AG08396 (cell line): ENCODE results near the gene NTM.

Experiments
- DNase-seq: peaks from one replicate; pipeline ENCODE4 v3.0.0; 2012; ENCODE audit warnings: low spot score, mixed read lengths

NTM gene

GRCh38 chr11:132263241-132263640 lies 892.8 kb downstream of the NTM start:
- DNase-seq: no peak

GRCh38 chr11:132263875-132264274 lies 893.5 kb downstream of the NTM start:
- no peak for DNase-seq

- no peak for DNase-seq
Measured at GRCh38 chr11:132264616-132265015, 894.2 kb downstream of the NTM start.

- DNase-seq: peak; percentile 29
Measured at GRCh38 chr11:132278801-132279574, 908.6 kb downstream of the NTM start.

GRCh38 chr11:132284048-132284447 lies 913.6 kb downstream of the NTM start:
- no peak for DNase-seq

- no peak for DNase-seq
Measured at GRCh38 chr11:132284611-132285010, 914.2 kb downstream of the NTM start.

GRCh38 chr11:132285631-132286030 lies 915.2 kb downstream of the NTM start:
- DNase-seq: no peak

GRCh38 chr11:132286106-132286505 lies 915.7 kb downstream of the NTM start:
- no peak for DNase-seq

GRCh38 chr11:132288036-132288435 lies 917.6 kb downstream of the NTM start:
- no peak for DNase-seq

GRCh38 chr11:132289590-132290256 lies 919.3 kb downstream of the NTM start:
- DNase-seq: no peak

GRCh38 chr11:132293586-132293985 lies 923.2 kb downstream of the NTM start:
- no peak for DNase-seq

- DNase-seq: no peak
Measured at GRCh38 chr11:132296946-132297610, 926.7 kb downstream of the NTM start.

- DNase-seq: no peak
Measured at GRCh38 chr11:132298357-132298756, 927.9 kb downstream of the NTM start.

- peak; percentile 25 for DNase-seq
Measured at GRCh38 chr11:132300283-132300682, 929.9 kb downstream of the NTM start.

- DNase-seq: no peak
Measured at GRCh38 chr11:132301465-132301864, 931.0 kb downstream of the NTM start.

- DNase-seq: no peak
Measured at GRCh38 chr11:132301900-132302299, 931.5 kb downstream of the NTM start.

GRCh38 chr11:132307309-132308020 lies 937.0 kb downstream of the NTM start:
- DNase-seq: no peak

- DNase-seq: no peak
Measured at GRCh38 chr11:132310390-132311375, 940.3 kb downstream of the NTM start.

- DNase-seq: no peak
Measured at GRCh38 chr11:132311703-132312102, 941.3 kb downstream of the NTM start.

- peak; percentile 21 for DNase-seq
Measured at GRCh38 chr11:132312161-132312560, 941.7 kb downstream of the NTM start.

- peak; percentile 63 for DNase-seq
Measured at GRCh38 chr11:132312701-132313111, 942.3 kb downstream of the NTM start.
